ENCODE data around the gene ARHGEF17.

Gene ARHGEF17

GRCh38 chr11:73404506-73405145, 96.5 kb downstream of the ARHGEF17 start:
- no peaks in the 10 kb centered on the region for H3K9me3 ChIP-seq (ENCODE audit: control insufficient read depth, low read depth, low read length)
- no peaks in the 10 kb centered on the region for H3K27me3 ChIP-seq (ENCODE audit: control insufficient read depth, insufficient read depth, low read length)
- no peak overlapping the region for H3K9ac ChIP-seq (ENCODE audit: low read length)
- no peak overlapping the region for H3K27ac ChIP-seq (ENCODE audit: low read length)
- no peaks in the 10 kb centered on the region for H3K36me3 ChIP-seq (ENCODE audit: control insufficient read depth, low read depth, low read length)
- no peak overlapping the region for H3K4me3 ChIP-seq (ENCODE audit: low read length)
- peaks cover 5% of the 10 kb centered on the region for H3K4me1 ChIP-seq (ENCODE audit: control insufficient read depth, low read depth, low read length)

- no peaks in the 10 kb centered on the region for H3K27me3 ChIP-seq (ENCODE audit: control insufficient read depth, insufficient read depth, low read length)
- H3K9ac ChIP-seq (ENCODE audit: low read length) = no peak overlapping the region
- H3K36me3 ChIP-seq (ENCODE audit: control insufficient read depth, low read depth, low read length) = no peaks in the 10 kb centered on the region
- peaks cover 5% of the 10 kb centered on the region for H3K4me1 ChIP-seq (ENCODE audit: control insufficient read depth, low read depth, low read length)
- no peaks in the 10 kb centered on the region for H3K9me3 ChIP-seq (ENCODE audit: control insufficient read depth, low read depth, low read length)
- no peak overlapping the region for H3K4me3 ChIP-seq (ENCODE audit: low read length)
- H3K27ac ChIP-seq (ENCODE audit: low read length) = no peak overlapping the region
These were observed 97.1 kb downstream of the ARHGEF17 start for GRCh38 chr11:73405146-73405510.

- H3K27ac ChIP-seq (ENCODE audit: low read length) = no peak overlapping the region
- H3K36me3 ChIP-seq (ENCODE audit: control insufficient read depth, low read depth, low read length) = no peaks in the 10 kb centered on the region
- H3K9ac ChIP-seq (ENCODE audit: low read length) = no peak overlapping the region
- H3K4me3 ChIP-seq (ENCODE audit: low read length) = no peak overlapping the region
- H3K9me3 ChIP-seq (ENCODE audit: control insufficient read depth, low read depth, low read length) = no peaks in the 10 kb centered on the region
- H3K4me1 ChIP-seq (ENCODE audit: control insufficient read depth, low read depth, low read length) = peaks cover 5% of the 10 kb centered on the region
- H3K27me3 ChIP-seq (ENCODE audit: control insufficient read depth, insufficient read depth, low read length) = no peaks in the 10 kb centered on the region
These were observed 98.1 kb downstream of the ARHGEF17 start for GRCh38 chr11:73406131-73406530.

GRCh38 chr11:73406619-73407018, 98.5 kb downstream of the ARHGEF17 start:
- H3K27ac ChIP-seq (ENCODE audit: low read length) = no peak overlapping the region
- no peaks in the 10 kb centered on the region for H3K27me3 ChIP-seq (ENCODE audit: control insufficient read depth, insufficient read depth, low read length)
- H3K9ac ChIP-seq (ENCODE audit: low read length) = no peak overlapping the region
- no peaks in the 10 kb centered on the region for H3K9me3 ChIP-seq (ENCODE audit: control insufficient read depth, low read depth, low read length)
- H3K4me3 ChIP-seq (ENCODE audit: low read length) = no peak overlapping the region
- H3K4me1 ChIP-seq (ENCODE audit: control insufficient read depth, low read depth, low read length) = peaks cover 5% of the 10 kb centered on the region
- no peaks in the 10 kb centered on the region for H3K36me3 ChIP-seq (ENCODE audit: control insufficient read depth, low read depth, low read length)

- H3K36me3 ChIP-seq (ENCODE audit: control insufficient read depth, low read depth, low read length) = no peaks in the 10 kb centered on the region
These were observed 101.4 kb downstream of the ARHGEF17 start for GRCh38 chr11:73409431-73409830.

GRCh38 chr11:73410627-73411026, 102.6 kb downstream of the ARHGEF17 start:
- Histone ChIP-seq H3K27ac (ENCODE audit: low read length) (no peak overlapping the region), H3K27me3 (ENCODE audit: control insufficient read depth, insufficient read depth, low read length) (no peaks in the 10 kb centered on the region), H3K4me1 (ENCODE audit: control insufficient read depth, low read depth, low read length) (no peaks in the 10 kb centered on the region), H3K9ac (ENCODE audit: low read length) (no peak overlapping the region), H3K36me3 (ENCODE audit: control insufficient read depth, low read depth, low read length) (no peaks in the 10 kb centered on the region), H3K4me3 (ENCODE audit: low read length) (no peak overlapping the region), H3K9me3 (ENCODE audit: control insufficient read depth, low read depth, low read length) (no peaks in the 10 kb centered on the region)

More at GRCh38 chr11:73409431-73409830, 101.4 kb downstream of the ARHGEF17 start:
- Histone ChIP-seq H3K9ac (ENCODE audit: low read length) (no peak overlapping the region), H3K4me1 (ENCODE audit: control insufficient read depth, low read depth, low read length) (no peaks in the 10 kb centered on the region), H3K4me3 (ENCODE audit: low read length) (no peak overlapping the region), H3K27me3 (ENCODE audit: control insufficient read depth, insufficient read depth, low read length) (no peaks in the 10 kb centered on the region), H3K9me3 (ENCODE audit: control insufficient read depth, low read depth, low read length) (no peaks in the 10 kb centered on the region), H3K27ac (ENCODE audit: low read length) (no peak overlapping the region)

- Histone ChIP-seq H3K9me3 (ENCODE audit: control insufficient read depth, low read depth, low read length) (no peaks in the 10 kb centered on the region), H3K4me3 (ENCODE audit: low read length) (no peak overlapping the region), H3K27me3 (ENCODE audit: control insufficient read depth, insufficient read depth, low read length) (no peaks in the 10 kb centered on the region), H3K27ac (ENCODE audit: low read length) (no peak overlapping the region), H3K36me3 (ENCODE audit: control insufficient read depth, low read depth, low read length) (no peaks in the 10 kb centered on the region), H3K9ac (ENCODE audit: low read length) (no peak overlapping the region), H3K4me1 (ENCODE audit: control insufficient read depth, low read depth, low read length) (no peaks in the 10 kb centered on the region)
These were observed 103.0 kb downstream of the ARHGEF17 start for GRCh38 chr11:73411031-73411430.

GRCh38 chr11:73412308-73412707, 104.2 kb downstream of the ARHGEF17 start:
- H3K4me1 ChIP-seq (ENCODE audit: control insufficient read depth, low read depth, low read length) = no peaks in the 10 kb centered on the region
- H3K9me3 ChIP-seq (ENCODE audit: control insufficient read depth, low read depth, low read length) = no peaks in the 10 kb centered on the region
- H3K27me3 ChIP-seq (ENCODE audit: control insufficient read depth, insufficient read depth, low read length) = no peaks in the 10 kb centered on the region
- H3K4me3 ChIP-seq (ENCODE audit: low read length) = no peak overlapping the region
- H3K9ac ChIP-seq (ENCODE audit: low read length) = no peak overlapping the region
- H3K36me3 ChIP-seq (ENCODE audit: control insufficient read depth, low read depth, low read length) = no peaks in the 10 kb centered on the region
- no peak overlapping the region for H3K27ac ChIP-seq (ENCODE audit: low read length)

GRCh38 chr11:73413256-73413655, 105.2 kb downstream of the ARHGEF17 start:
- no peak overlapping the region for H3K4me3 ChIP-seq (ENCODE audit: low read length)
- no peak overlapping the region for H3K27ac ChIP-seq (ENCODE audit: low read length)
- no peaks in the 10 kb centered on the region for H3K27me3 ChIP-seq (ENCODE audit: control insufficient read depth, insufficient read depth, low read length)
- no peaks in the 10 kb centered on the region for H3K9me3 ChIP-seq (ENCODE audit: control insufficient read depth, low read depth, low read length)
- H3K4me1 ChIP-seq (ENCODE audit: control insufficient read depth, low read depth, low read length) = no peaks in the 10 kb centered on the region
- H3K9ac ChIP-seq (ENCODE audit: low read length) = no peak overlapping the region
- H3K36me3 ChIP-seq (ENCODE audit: control insufficient read depth, low read depth, low read length) = no peaks in the 10 kb centered on the region

GRCh38 chr11:73414977-73415651, 107.0 kb downstream of the ARHGEF17 start:
- Histone ChIP-seq H3K4me1 (ENCODE audit: control insufficient read depth, low read depth, low read length) (no peaks in the 10 kb centered on the region), H3K27me3 (ENCODE audit: control insufficient read depth, insufficient read depth, low read length) (no peaks in the 10 kb centered on the region), H3K9ac (ENCODE audit: low read length) (no peak overlapping the region), H3K27ac (ENCODE audit: low read length) (no peak overlapping the region), H3K36me3 (ENCODE audit: control insufficient read depth, low read depth, low read length) (no peaks in the 10 kb centered on the region), H3K9me3 (ENCODE audit: control insufficient read depth, low read depth, low read length) (no peaks in the 10 kb centered on the region), H3K4me3 (ENCODE audit: low read length) (no peak overlapping the region)

- no peak overlapping the region for H3K9ac ChIP-seq (ENCODE audit: low read length)
- H3K4me3 ChIP-seq (ENCODE audit: low read length) = no peak overlapping the region
- no peaks in the 10 kb centered on the region for H3K4me1 ChIP-seq (ENCODE audit: control insufficient read depth, low read depth, low read length)
- no peaks in the 10 kb centered on the region for H3K27me3 ChIP-seq (ENCODE audit: control insufficient read depth, insufficient read depth, low read length)
- H3K27ac ChIP-seq (ENCODE audit: low read length) = no peak overlapping the region
- no peaks in the 10 kb centered on the region for H3K36me3 ChIP-seq (ENCODE audit: control insufficient read depth, low read depth, low read length)
- no peaks in the 10 kb centered on the region for H3K9me3 ChIP-seq (ENCODE audit: control insufficient read depth, low read depth, low read length)
These were observed 108.0 kb downstream of the ARHGEF17 start for GRCh38 chr11:73415854-73416615.
